Measurements from ENCODE around the gene TTC6. TPM values are rescaled to one million over a fixed set of nuclear protein-coding genes. Genes with fewer than 3 reads are reported as not detected.

Gene TTC6
- polyA plus RNA-seq, 3 donors: not detected

DNA sequence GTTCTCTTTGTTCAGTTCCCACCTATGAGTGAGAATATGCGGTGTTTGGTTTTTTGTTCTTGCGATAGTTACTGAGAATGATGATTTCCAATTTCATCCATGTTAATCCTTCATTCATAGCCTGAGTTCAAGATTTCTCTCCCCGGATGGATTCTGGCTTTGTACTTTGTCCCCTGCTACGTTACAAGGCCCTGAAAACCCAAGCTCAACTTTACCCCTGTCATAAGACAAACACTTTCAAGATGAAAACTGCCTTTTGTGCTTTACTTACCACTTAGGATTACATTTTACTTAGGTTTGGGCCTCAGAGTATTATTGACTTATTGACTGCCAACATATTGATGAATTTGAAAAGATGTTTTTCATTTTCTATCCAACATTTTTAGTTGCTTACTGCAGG lies 36.7 kb upstream of the TTC6 start:
- 70% methylated on average over 1 of the region's 4 CpGs for WGBS (ENCODE audit: insufficient coverage)
- Histone ChIP-seq H3K27me3 (ENCODE audit: control insufficient read depth in 2 of 2, insufficient read depth in 2 of 2, low read length in 2 of 2) (peaks cover 0 to 2% of the 10 kb centered on the region in 2 donors), H4K20me1 (ENCODE audit: insufficient read depth, low read length) (no peaks in the 10 kb centered on the region), H3K4me2 (replicated peaks; ENCODE audit: extremely low read depth, low read length, poor library complexity, severe bottlenecking) (no peak overlapping the region), H3K9me3 (replicated peaks in 1 of 2; ENCODE audit: control insufficient read depth in 1 of 2, insufficient read depth in 1 of 2, low read length in 2 of 2) (no peaks in the 10 kb centered on the region), H2AFZ (ENCODE audit: insufficient read depth, low read depth, low read length, poor library complexity, severe bottlenecking) (no peak overlapping the region), H3K4me1 (ENCODE audit: control insufficient read depth in 1 of 2, insufficient read depth in 2 of 2, low read length in 2 of 2) (no peaks in the 10 kb centered on the region), H3K36me3 (replicated peaks in 1 of 2; ENCODE audit: control insufficient read depth in 1 of 2, insufficient read depth in 2 of 2, low read length in 2 of 2) (no peaks in the 10 kb centered on the region), H3K9ac (ENCODE audit: insufficient read depth, low read length, poor library complexity, severe bottlenecking) (no peak overlapping the region), H3K27ac (ENCODE audit: low read depth in 1 of 2, low read length in 2 of 2) (no peak overlapping the region), H3K4me3 (replicated peaks in 1 of 3; ENCODE audit: low read depth in 2 of 3, low read length in 3 of 3) (no peak overlapping the region), H3K79me2 (ENCODE audit: insufficient read depth, low read length) (no peaks in the 10 kb centered on the region)
- H3K27ac Mint-ChIP-seq: peak overlapping the region in 1 of 7 donors; percentile 4
- H3K4me3 Mint-ChIP-seq: no peak overlapping the region
- peaks cover 1 to 3% (median 2%) of the 10 kb centered on the region in 3 donors for H3K27me3 Mint-ChIP-seq (ENCODE audit: low read depth in 3 of 3)
- TF ChIP-seq CTCF (IDR thresholded peaks at IDR 0.05): no peak
- H3K9me3 Mint-ChIP-seq: peaks cover 3 to 16% (median 9%) of the 10 kb centered on the region in 7 donors
- DNase-seq: no peak
- no peaks in the 10 kb centered on the region for H3K36me3 Mint-ChIP-seq
- H3K4me1 Mint-ChIP-seq: no peaks in the 10 kb centered on the region
- intact Hi-C loops (cut with micrococcal nuclease): no loop called here

- Histone ChIP-seq H3K4me1 (ENCODE audit: control insufficient read depth in 1 of 2, insufficient read depth in 2 of 2, low read length in 2 of 2) (no peaks in the 10 kb centered on the region), H3K27me3 (ENCODE audit: control insufficient read depth in 2 of 2, insufficient read depth in 2 of 2, low read length in 2 of 2) (peaks cover 0 to 2% of the 10 kb centered on the region in 2 donors), H3K79me2 (ENCODE audit: insufficient read depth, low read length) (no peaks in the 10 kb centered on the region), H3K9me3 (replicated peaks in 1 of 2; ENCODE audit: control insufficient read depth in 1 of 2, insufficient read depth in 1 of 2, low read length in 2 of 2) (no peaks in the 10 kb centered on the region), H4K20me1 (ENCODE audit: insufficient read depth, low read length) (no peaks in the 10 kb centered on the region), H2AFZ (ENCODE audit: insufficient read depth, low read depth, low read length, poor library complexity, severe bottlenecking) (no peak overlapping the region), H3K36me3 (replicated peaks in 1 of 2; ENCODE audit: control insufficient read depth in 1 of 2, insufficient read depth in 2 of 2, low read length in 2 of 2) (no peaks in the 10 kb centered on the region), H3K4me2 (replicated peaks; ENCODE audit: extremely low read depth, low read length, poor library complexity, severe bottlenecking) (no peak overlapping the region), H3K9ac (ENCODE audit: insufficient read depth, low read length, poor library complexity, severe bottlenecking) (no peak overlapping the region), H3K27ac (ENCODE audit: low read depth in 1 of 2, low read length in 2 of 2) (no peak overlapping the region), H3K4me3 (replicated peaks in 1 of 3; ENCODE audit: low read depth in 2 of 3, low read length in 3 of 3) (no peak overlapping the region)
- Mint-ChIP-seq H3K9me3 (peaks cover 1 to 16% (median 6%) of the 10 kb centered on the region in 7 donors), H3K27ac (no peak overlapping the region), H3K27me3 (ENCODE audit: low read depth in 3 of 3) (peaks cover 2 to 3% (median 3%) of the 10 kb centered on the region in 3 donors), H3K36me3 (no peaks in the 10 kb centered on the region), H3K4me3 (no peak overlapping the region), H3K4me1 (no peaks in the 10 kb centered on the region)
- no peak for DNase-seq
- no peak for TF ChIP-seq CTCF (IDR thresholded peaks at IDR 0.05)
- 94% methylated on average over 3 of the region's 6 CpGs for WGBS (ENCODE audit: insufficient coverage)
- intact Hi-C loops (cut with micrococcal nuclease): no loop called here
Measured at GRCh38 chr14:37559386-37559785, 36.0 kb upstream of the TTC6 start.

Measured in CD14-positive monocyte (primary cell).